Osteocyte (in vitro differentiated cells): Measurements from ENCODE around the gene KAZN. TPM values are rescaled to one million over a fixed set of nuclear protein-coding genes. Genes with fewer than 3 reads are reported as not detected.

Source experiments
- DNase-seq: peaks from one replicate; pipeline ENCODE4 v3.0.0; 2021; ENCODE audit warnings: mixed read lengths; ENCODE audit not compliant: unreplicated experiment; ENCODE audit errors: extremely low spot score
- H3K27ac Mint-ChIP-seq: one replicate; pipeline ENCODE4 v1.8.0; 2021; ENCODE audit warnings: mild to moderate bottlenecking, mixed read lengths; ENCODE audit not compliant: unreplicated experiment
- H3K27me3 Mint-ChIP-seq: one replicate; pipeline ENCODE4 v1.8.0; 2021; ENCODE audit warnings: mixed read lengths; ENCODE audit not compliant: unreplicated experiment
- H3K36me3 Mint-ChIP-seq: one replicate; pipeline ENCODE4 v1.8.0; 2021; ENCODE audit warnings: mixed read lengths; ENCODE audit not compliant: unreplicated experiment
- H3K4me1 Mint-ChIP-seq: one replicate; pipeline ENCODE4 v1.8.0; 2021; ENCODE audit warnings: mixed read lengths; ENCODE audit not compliant: unreplicated experiment
- H3K4me3 Mint-ChIP-seq: one replicate; pipeline ENCODE4 v1.8.0; 2021; ENCODE audit warnings: mild to moderate bottlenecking, moderate library complexity, mixed read lengths; ENCODE audit not compliant: unreplicated experiment
- H3K9me3 Mint-ChIP-seq: one replicate; pipeline ENCODE4 v1.8.0; 2021; ENCODE audit warnings: mixed read lengths; ENCODE audit not compliant: unreplicated experiment
- total RNA-seq: library from RNA; stranded (reverse); gene quantifications from 2 replicates; pipeline ENCODE4 v1.2.1, GENCODE V29; 2021
- TF ChIP-seq, protein P1 (sequence below): fragments of 200-600 bp; sonication (generic); IDR thresholded peaks from 2 replicates; pipeline ENCODE4 v1.5.0; 2021; ENCODE audit warnings: antibody characterized with exemption, mild to moderate bottlenecking, moderate library complexity

The KAZN gene
- total RNA-seq, 1 donor from 2014 or later, result 47.1 TPM

GRCh38 chr1:14852291-14852690 is 253.8 kb downstream of the KAZN start:
- H3K4me3 Mint-ChIP-seq, result no peak overlapping the region
- TF ChIP-seq, protein P1, sequence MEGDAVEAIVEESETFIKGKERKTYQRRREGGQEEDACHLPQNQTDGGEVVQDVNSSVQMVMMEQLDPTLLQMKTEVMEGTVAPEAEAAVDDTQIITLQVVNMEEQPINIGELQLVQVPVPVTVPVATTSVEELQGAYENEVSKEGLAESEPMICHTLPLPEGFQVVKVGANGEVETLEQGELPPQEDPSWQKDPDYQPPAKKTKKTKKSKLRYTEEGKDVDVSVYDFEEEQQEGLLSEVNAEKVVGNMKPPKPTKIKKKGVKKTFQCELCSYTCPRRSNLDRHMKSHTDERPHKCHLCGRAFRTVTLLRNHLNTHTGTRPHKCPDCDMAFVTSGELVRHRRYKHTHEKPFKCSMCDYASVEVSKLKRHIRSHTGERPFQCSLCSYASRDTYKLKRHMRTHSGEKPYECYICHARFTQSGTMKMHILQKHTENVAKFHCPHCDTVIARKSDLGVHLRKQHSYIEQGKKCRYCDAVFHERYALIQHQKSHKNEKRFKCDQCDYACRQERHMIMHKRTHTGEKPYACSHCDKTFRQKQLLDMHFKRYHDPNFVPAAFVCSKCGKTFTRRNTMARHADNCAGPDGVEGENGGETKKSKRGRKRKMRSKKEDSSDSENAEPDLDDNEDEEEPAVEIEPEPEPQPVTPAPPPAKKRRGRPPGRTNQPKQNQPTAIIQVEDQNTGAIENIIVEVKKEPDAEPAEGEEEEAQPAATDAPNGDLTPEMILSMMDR, result no peak
- DNase-seq, result no peak
- no peaks in the 10 kb centered on the region for H3K36me3 Mint-ChIP-seq
- H3K27ac Mint-ChIP-seq, result no peak overlapping the region
- H3K4me1 Mint-ChIP-seq, result no peaks in the 10 kb centered on the region
- peaks cover 26% of the 10 kb centered on the region for H3K27me3 Mint-ChIP-seq
- H3K9me3 Mint-ChIP-seq, result no peaks in the 10 kb centered on the region

- Mint-ChIP-seq H3K9me3 (no peaks in the 10 kb centered on the region), H3K4me3 (no peak overlapping the region), H3K4me1 (no peaks in the 10 kb centered on the region), H3K27ac (no peak overlapping the region), H3K36me3 (no peaks in the 10 kb centered on the region), H3K27me3 (peaks cover 28% of the 10 kb centered on the region)
- no peak for DNase-seq
- TF ChIP-seq, protein P1, result no peak
Measured at GRCh38 chr1:14853518-14853917, 255.0 kb downstream of the KAZN start.

DNA sequence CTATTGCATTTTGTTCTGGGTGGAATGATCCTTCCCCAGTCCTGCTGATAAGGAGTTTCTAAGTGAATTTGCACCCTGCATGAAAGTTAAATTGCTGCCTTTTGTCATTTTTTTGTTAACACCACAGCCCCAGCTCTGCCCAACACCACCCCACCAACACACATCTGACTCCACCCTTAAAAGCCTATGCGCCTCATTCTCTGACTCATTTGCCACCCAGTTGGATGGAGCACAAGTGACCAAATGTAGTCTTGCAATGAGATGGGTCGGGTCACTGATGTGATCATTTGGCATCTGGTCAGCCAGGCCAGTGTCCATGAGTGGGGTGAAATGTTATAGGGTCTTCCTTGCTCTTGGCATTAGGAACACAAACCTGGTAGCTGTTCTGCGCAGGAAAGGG is 256.8 kb downstream of the KAZN start:
- TF ChIP-seq, protein P1, result no peak
- Mint-ChIP-seq H3K4me3 (no peak overlapping the region), H3K4me1 (no peaks in the 10 kb centered on the region), H3K27ac (no peak overlapping the region), H3K36me3 (no peaks in the 10 kb centered on the region), H3K27me3 (peaks cover 37% of the 10 kb centered on the region), H3K9me3 (no peaks in the 10 kb centered on the region)
- no peak for DNase-seq

DNA sequence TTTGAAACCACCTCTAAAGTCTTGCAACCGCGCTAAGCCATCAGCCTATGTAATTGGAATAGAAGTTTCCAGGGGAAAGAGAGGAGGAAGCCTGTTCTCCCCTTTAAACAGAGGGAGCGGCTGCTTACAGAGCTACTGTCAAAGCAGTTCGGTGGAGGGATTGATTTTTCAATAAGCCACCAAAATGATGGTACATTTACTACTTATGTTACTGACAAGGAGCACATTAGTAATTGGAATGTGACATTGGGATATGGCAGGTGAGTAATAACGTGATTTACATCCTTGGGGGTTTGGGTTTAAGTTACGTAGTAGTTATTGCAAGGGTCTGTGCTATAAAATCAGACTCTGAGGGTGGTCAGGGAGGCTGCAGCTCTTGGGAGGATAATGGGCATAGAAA is 257.3 kb downstream of the KAZN start:
- no peaks in the 10 kb centered on the region for H3K9me3 Mint-ChIP-seq
- no peaks in the 10 kb centered on the region for H3K4me1 Mint-ChIP-seq
- peaks cover 41% of the 10 kb centered on the region for H3K27me3 Mint-ChIP-seq
- no peaks in the 10 kb centered on the region for H3K36me3 Mint-ChIP-seq
- no peak for DNase-seq
- TF ChIP-seq, protein P1, result no peak
- H3K4me3 Mint-ChIP-seq, result no peak overlapping the region
- H3K27ac Mint-ChIP-seq, result no peak overlapping the region

- no peaks in the 10 kb centered on the region for H3K9me3 Mint-ChIP-seq
- DNase-seq, result no peak
- no peak overlapping the region for H3K27ac Mint-ChIP-seq
- H3K4me1 Mint-ChIP-seq, result no peaks in the 10 kb centered on the region
- TF ChIP-seq, protein P1, result no peak
- H3K4me3 Mint-ChIP-seq, result no peak overlapping the region
- H3K36me3 Mint-ChIP-seq, result no peaks in the 10 kb centered on the region
- H3K27me3 Mint-ChIP-seq, result peaks cover 41% of the 10 kb centered on the region
Measured at GRCh38 chr1:14857436-14858195, 259.1 kb downstream of the KAZN start.
